Activated gamma-delta T cell treated with anti-CD3 and anti-CD28 coated beads, Interleukin-2, amount 50 U/mL, for 16 hours (primary cell): ENCODE data around the gene SLC38A10.

Source experiments
- DNase-seq: peaks from one replicate; pipeline ENCODE4 v3.0.0-alpha.2; 2020; ENCODE audit warnings: low read depth

SLC38A10 gene

DNA sequence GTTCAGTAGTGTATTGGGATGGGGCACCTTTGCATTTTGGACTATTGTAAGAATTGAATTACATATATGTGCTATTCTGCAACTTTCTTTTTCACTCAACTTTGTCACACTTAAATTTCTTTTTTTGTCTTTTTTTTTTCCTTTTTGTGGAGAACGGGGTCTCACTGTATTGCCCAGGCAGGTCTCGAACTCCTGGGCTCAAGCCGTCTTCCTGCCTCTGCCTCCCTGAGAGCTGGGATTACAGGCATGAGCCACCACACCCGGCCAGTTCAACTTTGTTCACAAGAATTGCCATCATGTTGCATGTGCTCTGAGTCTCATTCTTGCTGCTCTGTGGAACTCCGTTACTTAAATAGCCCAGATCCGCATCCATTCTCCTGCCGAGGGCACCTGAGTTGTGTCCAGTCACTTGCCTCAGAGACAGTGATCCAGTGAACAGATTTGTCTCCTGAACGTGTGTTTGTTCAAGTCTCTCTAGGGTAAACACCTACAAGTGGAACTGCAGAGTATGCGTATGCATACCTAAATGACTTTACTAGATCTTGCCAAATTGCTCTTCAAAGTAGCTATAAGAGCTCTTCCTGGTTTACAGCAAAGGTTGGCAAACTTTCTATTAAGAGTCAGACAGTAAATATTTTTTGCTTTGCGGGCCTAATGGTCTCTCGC, 3.4 kb upstream of the SLC38A10 start:
- no peak for DNase-seq

DNA sequence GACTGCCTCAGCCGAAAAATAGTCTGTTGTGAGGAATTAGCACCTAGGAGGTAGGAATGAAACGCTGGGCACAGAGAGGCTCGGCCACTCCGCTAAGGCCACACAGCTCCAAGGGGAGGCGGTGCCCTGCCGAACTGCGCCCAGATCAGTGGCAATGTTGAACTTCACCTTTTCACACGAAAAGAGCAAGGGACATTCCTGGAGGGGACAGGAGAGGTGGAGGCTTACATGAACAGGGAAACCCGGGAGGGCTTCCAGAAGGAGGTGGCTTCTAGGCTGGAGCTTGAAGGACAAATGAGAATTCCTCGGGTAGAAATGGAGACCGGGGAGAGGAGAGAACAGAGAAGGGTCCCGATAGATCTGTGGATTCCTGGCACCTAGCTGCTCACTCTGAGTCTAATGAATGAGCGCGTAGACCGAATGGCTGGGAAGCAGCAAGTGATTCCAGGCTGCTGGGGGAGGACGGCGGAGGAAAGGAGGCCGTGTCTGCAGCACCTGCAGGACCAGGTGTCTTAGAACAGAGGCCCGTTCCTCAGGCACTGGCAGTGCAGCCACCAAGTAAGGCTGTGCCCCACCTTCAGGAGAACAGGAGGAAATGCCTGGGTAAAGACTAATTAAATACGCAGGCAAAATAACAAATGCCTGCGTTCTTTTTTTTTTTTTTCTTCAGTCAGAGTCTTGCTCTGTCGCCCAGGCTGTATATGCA, 722 bp upstream of the SLC38A10 start:
- no peak for DNase-seq

DNA sequence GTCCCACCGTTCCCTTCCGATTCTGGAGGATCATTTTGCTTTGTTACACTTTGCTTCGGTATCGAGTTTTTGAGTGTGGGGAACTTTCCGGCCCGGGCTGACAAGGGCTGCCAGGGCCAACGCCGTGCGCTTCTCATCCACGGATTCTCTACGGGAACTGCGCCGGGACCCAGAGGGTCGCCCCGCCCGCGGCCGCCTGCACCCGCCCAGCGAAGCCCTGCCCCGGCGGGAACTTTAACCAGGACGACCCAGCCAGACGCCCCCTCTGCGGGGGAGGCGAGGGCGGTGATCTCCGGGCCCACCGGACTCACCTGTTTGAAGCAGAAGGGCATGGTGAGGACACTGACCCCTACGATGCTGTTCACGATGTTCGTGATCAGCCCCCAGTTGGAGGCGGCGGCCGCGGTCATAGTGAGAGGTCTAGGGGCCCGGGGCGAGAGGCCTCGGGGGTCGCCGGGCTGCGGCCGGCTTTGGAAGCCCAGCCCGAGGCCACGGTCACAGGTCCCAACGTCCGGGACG, 536 bp downstream of the SLC38A10 start:
- no peak for DNase-seq

DNA sequence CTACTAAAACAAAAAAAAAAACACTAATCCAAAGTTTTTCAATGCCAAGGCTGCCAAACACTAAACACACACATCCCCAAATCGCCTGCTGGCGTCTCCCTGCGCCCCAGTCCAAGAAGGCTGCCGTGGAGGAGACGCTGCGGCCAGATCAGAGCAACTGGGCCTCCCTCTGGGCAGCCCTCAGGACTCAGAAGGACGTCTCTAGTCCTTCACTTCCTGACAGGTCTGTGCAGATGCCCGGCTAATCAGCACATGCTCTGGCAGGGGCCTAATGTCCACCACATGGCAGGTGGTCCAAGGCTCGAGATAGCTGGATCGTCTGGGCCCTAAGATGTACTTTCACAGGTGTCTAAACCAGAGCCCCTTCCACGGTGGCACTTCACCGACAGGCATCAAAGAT, 2.7 kb downstream of the SLC38A10 start:
- DNase-seq, result no peak

DNA sequence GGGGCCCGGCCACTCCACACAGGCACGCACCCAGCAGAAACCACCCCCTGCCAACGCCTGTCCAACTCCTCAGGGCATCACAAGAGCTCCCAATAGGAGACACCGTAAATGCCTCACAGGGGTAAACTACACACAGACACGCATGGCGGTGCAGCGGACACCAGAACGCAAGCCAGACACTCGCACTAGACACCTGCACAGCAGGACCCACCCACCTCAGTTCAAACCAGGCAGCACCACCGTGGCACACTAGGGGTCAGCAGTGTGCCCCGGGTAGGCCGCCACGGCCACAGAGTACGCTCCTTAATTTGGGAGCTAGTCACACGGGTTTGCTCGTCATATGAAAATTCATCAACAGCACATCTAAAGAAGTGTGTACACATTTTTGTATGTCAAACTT, 3.4 kb downstream of the SLC38A10 start:
- peak; percentile 61 for DNase-seq

DNA sequence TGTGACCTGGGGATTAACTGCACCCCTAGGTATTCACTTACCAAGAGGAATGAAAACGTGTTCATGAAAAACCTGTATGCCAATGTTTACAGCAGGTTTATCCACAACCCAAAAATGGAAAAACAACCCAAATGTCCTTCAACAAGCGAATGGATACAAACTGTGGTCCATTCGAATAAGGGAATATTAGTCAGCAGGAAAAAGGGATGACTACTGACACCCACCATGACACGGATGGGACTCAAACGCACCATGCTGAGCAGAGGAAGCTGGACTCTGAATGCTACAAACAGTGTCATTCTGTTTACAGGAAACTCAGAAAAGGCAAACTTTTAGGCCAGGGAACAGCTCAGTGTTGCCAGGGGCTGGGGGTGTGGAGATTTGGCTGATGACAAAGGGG, 4.9 kb downstream of the SLC38A10 start:
- DNase-seq, result no peak

DNA sequence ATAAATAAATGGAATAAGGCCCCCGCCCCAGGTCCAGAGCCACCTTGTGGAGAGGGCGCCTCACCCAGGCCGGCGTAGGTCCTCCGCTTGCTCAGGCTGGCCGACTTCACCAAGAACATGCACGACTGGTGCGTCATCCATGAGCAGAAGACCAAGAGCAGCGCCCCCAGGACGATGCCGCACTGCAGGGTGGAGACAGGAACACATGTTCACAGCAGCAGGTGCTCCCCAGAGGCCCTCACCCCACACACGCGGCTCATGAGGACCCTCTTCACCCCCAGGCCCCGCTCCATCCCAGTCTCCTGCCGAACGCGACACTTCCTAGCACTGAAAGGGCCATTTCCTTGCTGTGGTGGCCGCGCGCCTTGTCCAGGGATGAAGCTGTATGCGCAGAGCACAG, 5.5 kb downstream of the SLC38A10 start:
- no peak for DNase-seq

DNA sequence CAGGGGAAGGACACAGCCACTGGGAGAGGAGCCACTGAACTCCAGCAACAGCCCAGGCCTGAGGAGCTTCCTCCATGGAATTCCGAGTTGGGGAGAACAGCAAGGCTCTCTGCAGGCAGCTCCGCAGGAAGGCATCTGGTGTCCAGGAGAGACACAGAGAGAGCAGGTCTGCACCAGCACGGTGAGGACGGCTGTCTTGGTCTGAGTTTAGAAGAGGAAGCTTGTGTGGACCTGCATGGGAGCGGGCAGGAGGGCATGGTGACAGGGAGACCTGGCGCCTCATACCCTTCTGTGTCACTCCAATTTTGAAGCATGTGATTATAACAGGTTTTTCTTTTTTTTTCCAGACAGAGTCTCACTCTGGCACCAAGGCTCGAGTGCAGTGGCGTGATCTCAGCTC, 6.4 kb downstream of the SLC38A10 start:
- no peak for DNase-seq

DNA sequence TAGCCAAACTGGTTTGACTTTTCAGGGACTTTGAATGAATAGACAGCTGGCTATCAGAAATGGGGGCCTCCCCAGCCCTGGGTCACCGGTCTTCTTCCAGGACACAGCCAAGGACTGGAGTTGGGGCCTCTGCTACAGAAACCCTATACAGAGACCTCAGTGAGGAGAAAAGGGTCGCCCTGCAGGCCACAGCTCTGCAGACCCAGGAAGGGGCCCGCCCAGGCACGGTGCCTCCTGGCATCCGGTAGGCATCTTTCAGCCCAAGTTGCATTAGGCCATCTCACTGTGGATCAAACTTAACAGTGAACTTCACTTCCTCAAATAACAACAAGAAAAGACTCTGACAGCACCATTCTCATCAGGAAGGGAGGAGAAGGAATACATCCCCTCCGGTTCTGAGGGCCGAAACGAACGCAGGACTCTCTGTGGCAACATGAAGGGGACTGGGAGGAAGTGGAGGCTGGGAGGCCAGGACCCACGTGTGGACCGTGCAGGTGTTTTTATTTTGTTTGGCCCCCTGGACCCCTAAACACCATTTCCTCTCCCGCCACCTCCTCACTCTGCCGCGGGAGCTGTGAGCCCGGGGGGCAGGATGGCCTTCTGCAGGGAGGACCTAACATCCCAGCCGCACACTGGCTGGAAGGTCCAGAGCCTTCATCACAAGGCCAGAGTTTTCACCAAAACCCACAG, 7.2 kb downstream of the SLC38A10 start:
- DNase-seq, result no peak

DNA sequence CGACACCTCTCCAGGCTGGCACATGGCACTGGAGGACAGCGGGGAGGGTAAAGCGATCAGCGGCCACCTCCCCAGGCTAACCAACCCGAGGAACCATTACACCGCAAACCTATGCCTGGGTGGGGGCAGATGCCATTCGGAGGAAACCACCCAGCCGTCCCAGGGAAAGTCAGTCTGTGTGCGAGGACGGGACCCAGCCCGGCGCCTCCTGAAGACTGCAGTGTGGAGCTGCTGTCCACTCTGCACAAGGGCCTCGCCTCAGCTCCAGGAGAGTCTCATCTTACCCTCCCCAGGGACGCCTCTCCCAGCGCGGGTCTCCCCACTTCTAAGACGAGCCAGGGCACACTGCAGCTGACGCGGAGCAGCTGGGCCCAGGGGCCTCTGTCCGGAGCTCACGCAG, 8.0 kb downstream of the SLC38A10 start:
- no peak for DNase-seq

DNA sequence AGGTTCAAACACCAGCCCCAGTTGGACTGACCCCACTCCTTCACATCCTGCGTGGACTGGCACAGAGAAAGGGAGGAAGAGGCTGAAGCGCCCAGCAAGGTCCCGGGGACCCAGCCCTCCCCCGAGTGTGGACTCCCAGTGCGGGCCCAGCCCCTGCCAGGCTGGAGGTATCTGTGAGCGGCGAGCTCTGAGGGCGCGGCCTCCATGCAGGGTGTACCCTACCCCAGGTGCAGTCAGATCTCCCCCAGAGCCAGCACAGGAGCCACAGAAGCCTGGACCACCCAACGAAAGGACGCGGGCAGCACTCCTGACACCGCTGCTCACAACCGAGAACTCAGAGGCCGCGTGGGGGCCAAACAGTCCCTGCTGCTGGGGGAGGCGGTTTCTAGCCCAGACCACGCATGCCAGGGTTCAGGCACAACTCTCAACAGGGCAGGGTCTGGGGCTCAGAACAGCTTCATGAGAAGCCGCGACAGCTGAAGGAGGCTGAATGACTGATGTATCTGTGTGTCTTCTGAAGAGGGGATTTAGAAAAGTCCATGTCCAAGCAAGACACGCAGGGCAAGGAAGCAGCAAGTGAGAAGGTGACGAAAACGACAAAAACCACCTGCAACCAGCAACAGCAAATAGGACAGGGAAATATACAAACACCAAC, 8.5 kb downstream of the SLC38A10 start:
- no peak for DNase-seq

DNA sequence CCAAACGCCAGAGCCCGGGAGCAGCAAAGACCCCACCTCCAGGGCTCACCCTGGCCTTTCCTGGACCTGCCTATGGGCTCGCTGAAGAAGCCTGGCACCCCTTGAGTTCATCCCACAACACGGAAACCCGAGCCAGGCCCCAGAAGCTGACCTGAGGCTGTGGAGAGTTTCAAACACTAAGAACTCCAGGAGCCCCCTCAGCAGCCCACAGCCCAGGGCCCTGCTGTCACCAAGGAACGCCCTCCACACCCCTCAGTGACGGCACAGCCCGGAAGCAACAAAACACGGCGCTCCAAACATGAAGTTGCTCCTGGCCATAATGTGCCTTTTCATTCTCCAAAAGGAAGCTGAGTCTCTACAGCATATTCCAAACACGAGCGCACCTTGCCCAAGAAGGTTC, 9.2 kb downstream of the SLC38A10 start:
- DNase-seq, result no peak

DNA sequence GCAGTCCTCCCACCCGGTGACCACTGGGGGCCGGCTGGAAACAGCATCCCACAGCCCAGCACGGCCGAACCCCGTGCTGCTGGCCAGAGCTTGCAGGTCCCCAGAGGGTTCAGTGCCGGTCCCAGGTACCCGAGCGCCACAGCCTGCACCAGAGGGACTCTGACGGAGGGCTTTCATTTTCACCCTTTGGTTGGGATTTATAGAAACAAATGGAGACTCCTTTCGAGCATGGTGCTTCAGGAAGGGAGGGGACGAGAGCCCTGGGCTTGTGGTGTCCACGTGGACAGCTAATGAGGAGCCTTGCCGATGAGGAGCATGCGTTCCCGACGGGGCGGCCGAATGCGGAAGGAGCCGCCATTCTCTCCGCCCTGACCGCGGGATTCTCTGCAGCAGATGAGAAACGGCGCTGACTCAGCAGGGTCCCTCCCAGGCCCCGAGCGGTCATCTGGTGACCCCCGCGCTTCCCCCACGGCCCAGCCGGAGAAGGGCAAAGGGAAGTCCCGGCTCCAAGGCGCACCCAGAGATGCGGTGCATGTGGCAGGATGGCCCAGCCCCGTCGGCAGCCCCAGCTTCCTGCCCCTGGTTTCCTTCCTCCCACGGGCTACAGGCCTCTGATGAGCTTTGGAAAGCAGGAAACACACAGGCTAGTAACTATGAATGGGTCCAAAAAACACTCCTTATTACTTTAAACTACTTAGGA, 9.8 kb downstream of the SLC38A10 start:
- DNase-seq, result peak; percentile 29

DNA sequence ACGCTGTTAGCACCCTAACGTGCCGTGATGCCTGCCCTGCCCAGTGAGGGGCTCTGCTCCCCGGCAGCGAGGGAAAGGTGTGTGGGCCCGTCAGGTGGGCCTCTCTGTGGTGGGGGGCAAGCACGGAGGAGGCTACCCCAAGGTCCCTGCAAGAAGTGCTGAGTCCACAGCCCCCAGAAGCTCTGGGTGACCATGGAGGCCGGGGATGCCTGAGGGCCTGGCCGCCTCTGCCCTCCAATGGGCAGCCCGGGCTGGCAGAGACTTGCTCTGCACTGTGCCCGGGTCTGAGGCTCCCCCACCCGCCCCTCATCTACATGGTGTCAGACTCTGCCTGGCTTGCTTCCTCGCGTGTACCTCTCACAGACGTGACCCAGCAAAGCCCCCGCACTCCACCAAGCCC, 12.2 kb downstream of the SLC38A10 start:
- no peak for DNase-seq

DNA sequence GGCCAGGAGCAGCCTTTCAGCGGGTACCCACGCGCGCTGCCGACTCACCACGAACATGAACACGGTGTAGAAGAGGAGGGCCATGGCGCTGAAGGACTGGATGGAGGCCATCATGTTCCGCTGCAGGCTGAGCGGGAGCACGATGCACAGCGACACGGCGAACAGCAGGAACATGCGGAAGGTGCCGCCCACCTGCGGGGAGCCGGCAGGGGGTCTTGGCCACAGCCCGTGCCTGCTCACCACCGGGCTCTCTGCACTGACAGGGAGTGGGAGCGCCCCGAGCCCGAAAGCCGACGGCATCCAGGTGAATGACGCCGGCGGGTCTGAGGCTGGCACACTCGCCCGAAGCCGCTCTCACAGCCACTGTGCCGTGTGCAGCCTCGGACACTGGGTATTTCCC, 13.0 kb downstream of the SLC38A10 start:
- no peak for DNase-seq

DNA sequence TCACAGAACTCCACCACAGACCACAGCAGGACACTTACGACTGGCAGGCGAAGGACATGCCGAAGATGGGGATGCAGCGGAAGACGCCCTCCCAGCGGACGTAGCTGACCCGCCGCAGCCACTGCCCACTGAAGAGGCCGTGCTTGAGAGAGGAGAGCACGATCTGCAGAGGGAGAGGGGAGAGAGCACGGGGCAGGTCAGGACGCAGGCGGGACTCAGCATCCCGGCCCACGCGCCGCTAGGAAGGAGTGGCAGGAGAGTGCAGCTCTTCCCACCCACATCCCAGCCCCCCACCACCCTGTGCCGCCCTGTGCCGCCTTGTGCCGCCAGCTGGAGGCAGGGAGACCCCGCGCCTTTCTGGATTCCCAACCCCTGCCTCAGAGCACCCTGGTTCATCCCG, 14.5 kb downstream of the SLC38A10 start:
- DNase-seq, result no peak

DNA sequence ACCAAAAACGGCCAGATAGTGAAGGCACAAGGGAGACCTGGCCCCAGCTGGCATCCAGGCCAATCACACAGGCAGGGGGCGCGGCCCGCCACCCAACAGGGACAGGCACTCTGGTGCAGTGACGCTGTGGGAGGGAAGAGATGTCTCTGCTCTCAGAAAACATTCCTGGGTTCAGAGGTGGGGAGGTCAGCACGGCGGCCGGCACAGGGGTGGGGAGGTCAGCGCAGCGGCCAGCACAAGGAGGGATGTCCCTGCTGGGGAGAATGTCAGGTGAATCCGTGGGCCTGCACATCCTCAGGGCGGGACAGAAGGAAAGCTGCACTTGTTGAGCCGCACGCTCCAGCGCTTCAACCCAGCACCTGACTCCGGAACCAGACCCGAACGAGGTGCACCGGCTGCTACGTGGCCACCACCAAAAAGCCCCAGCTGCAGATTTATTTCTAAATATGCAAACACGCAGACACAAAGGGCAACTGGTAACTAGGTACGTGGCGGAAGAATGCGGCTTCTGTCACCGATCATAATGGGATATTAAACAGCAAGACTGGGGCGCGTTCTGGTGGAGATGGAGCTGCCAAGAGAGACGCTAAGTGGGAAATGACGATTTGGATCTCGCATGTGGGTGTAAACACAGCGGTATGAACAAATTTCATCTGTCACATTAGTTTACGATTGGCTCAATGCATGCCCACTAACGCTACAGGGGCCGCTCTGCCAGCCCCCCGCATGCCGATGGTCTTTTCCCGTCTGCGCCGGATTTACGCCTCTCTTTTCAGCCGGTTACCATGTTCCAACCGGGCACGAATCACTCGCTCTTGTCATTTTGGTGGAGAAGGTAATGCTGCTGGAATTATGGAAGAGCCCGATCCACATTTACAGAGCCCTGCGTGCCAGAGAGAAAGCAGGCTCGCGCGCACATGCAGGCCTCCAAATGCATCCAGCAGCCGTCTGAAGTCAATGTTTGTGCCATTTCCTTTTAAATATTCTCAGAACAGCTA, 15.5 kb downstream of the SLC38A10 start:
- no peak for DNase-seq

DNA sequence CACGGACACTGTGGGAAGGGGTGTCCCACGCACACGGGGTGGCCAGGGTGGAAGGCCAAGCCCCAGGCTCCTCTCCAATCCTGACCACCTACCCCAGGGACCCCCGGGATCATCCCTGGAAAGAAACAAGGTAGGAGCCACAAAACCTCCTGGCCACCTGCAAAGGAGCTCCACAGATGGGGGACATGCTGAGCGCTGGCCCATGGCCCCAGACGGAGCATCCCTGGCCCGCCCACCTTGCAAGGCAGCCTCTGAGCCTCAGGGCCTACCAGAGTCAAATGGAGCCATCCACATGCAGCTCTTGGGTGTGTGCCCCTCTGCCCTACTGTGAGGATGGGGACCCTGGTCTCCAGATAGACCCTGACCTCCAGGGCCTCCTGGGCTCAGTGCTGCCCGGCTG, 16.3 kb downstream of the SLC38A10 start:
- no peak for DNase-seq

DNA sequence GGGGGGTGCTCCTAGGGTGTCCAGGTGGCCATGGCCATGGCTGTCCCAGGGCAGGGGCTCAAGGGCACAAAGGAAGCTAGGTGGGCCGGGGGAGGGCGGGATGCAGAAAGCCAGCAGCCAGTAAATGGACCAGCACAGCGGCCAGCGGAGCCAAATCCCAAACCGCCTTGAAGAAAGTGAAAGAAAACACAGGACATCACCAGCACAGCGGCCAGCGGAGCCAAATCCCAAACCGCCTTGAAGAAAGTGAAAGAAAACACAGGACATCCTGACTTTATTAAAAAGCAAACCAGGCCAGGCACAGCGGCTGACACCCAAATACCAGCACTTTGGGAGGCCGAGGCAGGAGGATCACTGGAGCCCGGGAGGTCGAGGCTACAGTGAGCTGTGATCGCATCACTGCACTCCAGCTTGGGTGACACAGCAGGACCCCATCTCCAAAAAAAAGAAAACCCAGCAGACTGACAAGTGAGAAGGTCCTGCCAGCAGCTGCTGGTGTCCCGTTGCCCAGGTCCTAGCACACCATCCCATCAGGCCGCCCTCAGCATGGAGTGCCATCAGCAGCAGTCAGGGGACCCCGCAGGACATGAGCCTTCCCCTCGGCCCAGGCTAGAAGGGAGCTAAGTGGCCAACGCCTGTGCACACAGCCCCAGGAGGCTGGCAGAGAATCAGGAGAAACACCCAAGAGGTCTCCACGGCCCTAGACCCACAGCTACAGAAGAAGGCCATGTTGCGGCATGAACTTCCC, 17.0 kb downstream of the SLC38A10 start:
- no peak for DNase-seq

DNA sequence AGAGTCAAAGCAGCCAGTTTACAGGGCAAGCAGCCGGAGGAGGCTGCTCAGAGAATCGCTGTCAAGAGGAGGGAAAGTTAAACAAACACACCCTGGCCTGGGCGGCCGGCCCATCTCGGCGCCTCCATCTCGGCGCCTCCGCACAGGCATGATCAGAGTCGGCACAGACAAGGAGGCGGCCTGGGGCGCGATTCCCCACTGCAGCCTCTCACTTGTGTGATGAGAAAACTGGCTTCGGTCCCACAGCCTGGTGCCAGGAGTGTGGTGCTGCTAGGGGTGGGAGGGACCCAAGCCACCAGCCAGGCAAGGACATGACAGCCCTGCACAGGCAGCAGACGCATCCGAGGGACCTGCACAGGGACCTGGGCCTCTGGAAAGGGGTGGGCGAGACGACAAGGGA, 17.7 kb downstream of the SLC38A10 start:
- DNase-seq, result no peak
